CD4-positive, alpha-beta T cell (primary cell): Measurements from ENCODE around the gene SLC4A7. TPM values are rescaled to one million over a fixed set of nuclear protein-coding genes. Genes with fewer than 3 reads are reported as not detected.

ENCODE experiments used
- ATAC-seq: fragments of 200-7000 bp; cut with Tn5 transposase; one replicate; pipeline ENCODE4 v1.10.0; 2022; ENCODE audit warnings: mild to moderate bottlenecking; ENCODE audit not compliant: poor library complexity
- CTCF ChIA-PET: fragments of 350-600 bp; sonication (Branson Sonifier 250); formaldehyde crosslinking; loops from one replicate; lab custom pipeline; 2021; ENCODE audit warnings: antibody characterized with exemption, inconsistent platforms; lab: Charles Lee
- POLR2A ChIA-PET: fragments of 350-600 bp; sonication (Branson Sonifier 250); formaldehyde crosslinking; loops from one replicate; lab custom pipeline; 2021; ENCODE audit warnings: antibody characterized with exemption, inconsistent platforms; lab: Charles Lee
- DNase-seq, 14 experiments: peaks; one replicate each; pipeline ENCODE4 v3.0.0-alpha.2; 2013 to 2020; ENCODE audit warnings: mixed read lengths in 2 of 14
- H3K27ac ChIP-seq, 2 donors: one replicate each; pipeline versions ENCODE4 v1.5.1 to v1.7.0; 2013; ENCODE audit warnings: low read length in 2 of 2, low read depth in 1 of 2, mild to moderate bottlenecking in 1 of 2
- H3K27me3 ChIP-seq, 2 experiments: 1 replicate in 1 of 2; 2 replicates in 1 of 2; pipeline versions ENCODE4 v1.6.1 to v1.7.0; 2013; ENCODE audit warnings: low read length in 2 of 2, control low read depth in 1 of 2, mild to moderate bottlenecking in 1 of 2, moderate library complexity in 1 of 2; ENCODE audit not compliant: insufficient read depth in 2 of 2, control insufficient read depth in 1 of 2
- H3K36me3 ChIP-seq: one replicate; pipeline ENCODE4 v1.6.1; 2013; ENCODE audit warnings: low read length, control low read depth; ENCODE audit not compliant: insufficient read depth
- H3K4me1 ChIP-seq: one replicate; pipeline ENCODE4 v1.6.1; 2013; ENCODE audit warnings: low read length, control low read depth; ENCODE audit not compliant: insufficient read depth
- H3K4me3 ChIP-seq: one replicate; pipeline ENCODE4 v1.5.1; 2013; ENCODE audit warnings: mild to moderate bottlenecking, low read length, moderate library complexity
- H3K9me3 ChIP-seq, 2 experiments: 1 replicate in 1 of 2; 2 replicates in 1 of 2; pipeline versions ENCODE4 v1.6.1 to v1.7.0; 2013; ENCODE audit warnings: low read length in 2 of 2, mild to moderate bottlenecking in 2 of 2, control low read depth in 1 of 2, moderate library complexity in 1 of 2; ENCODE audit not compliant: control insufficient read depth in 1 of 2, insufficient read depth in 1 of 2
- H3K27ac Mint-ChIP-seq: one replicate; pipeline ENCODE4 v1.8.0; 2020; ENCODE audit warnings: mixed read lengths
- H3K27me3 Mint-ChIP-seq: one replicate; pipeline ENCODE4 v1.8.0; 2021; ENCODE audit warnings: mixed read lengths
- H3K36me3 Mint-ChIP-seq: one replicate; pipeline ENCODE4 v1.8.0; 2021; ENCODE audit warnings: low read depth, mixed read lengths
- H3K4me1 Mint-ChIP-seq: one replicate; pipeline ENCODE4 v1.8.0; 2021; ENCODE audit warnings: low read depth, mixed read lengths
- H3K4me3 Mint-ChIP-seq: one replicate; pipeline ENCODE4 v1.8.0; 2020; ENCODE audit warnings: mild to moderate bottlenecking, mixed read lengths
- H3K9me3 Mint-ChIP-seq: one replicate; pipeline ENCODE4 v1.8.0; 2020; ENCODE audit warnings: mixed read lengths
- CTCF ChIP-seq: fragments of 200-600 bp; IDR thresholded peaks from one replicate; pipeline ENCODE4 v1.8.0; 2022; ENCODE audit warnings: antibody characterized with exemption, mild to moderate bottlenecking
- intact Hi-C, 2 experiments: fragments of 100-400 bp; cut with DNase I in 1 of 2; cut with micrococcal nuclease in 1 of 2; formaldehyde crosslinking; loops; one replicate each; pipeline versions ENCODE4 v1.15.1 to v1.9.0; 2023 to 2025; cut with DNase I, micrococcal nuclease
- total RNA-seq, 174 experiments: library from RNA in 2 of 174; stranded (reverse) in 2 of 174; gene quantifications; one replicate each; pipeline ENCODE4 v1.2.3 and lab custom pipeline; 2021 to 2026

The SLC4A7 gene
- total RNA-seq, 2 experiments from 2014 or later = 37.0 to 38.3 TPM

GRCh38 chr3:27384191-27384590 is 100.0 kb downstream of the SLC4A7 start:
- DNase-seq = no peak
- H3K4me3 Mint-ChIP-seq = no peak overlapping the region
- peaks cover 76% of the 10 kb centered on the region for H3K36me3 Mint-ChIP-seq
- no peaks in the 10 kb centered on the region for H3K27me3 Mint-ChIP-seq
- CTCF ChIA-PET = no interaction called here
- Histone ChIP-seq H3K9me3 (no peaks in the 10 kb centered on the region), H3K4me1 (no peaks in the 10 kb centered on the region), H3K27ac (no peak overlapping the region), H3K4me3 (no peak overlapping the region), H3K36me3 (peaks cover 66% of the 10 kb centered on the region), H3K27me3 (no peaks in the 10 kb centered on the region)
- H3K27ac Mint-ChIP-seq = no peak overlapping the region
- POLR2A ChIA-PET = no interaction called here
- ATAC-seq = no peak
- no peaks in the 10 kb centered on the region for H3K4me1 Mint-ChIP-seq
- TF ChIP-seq CTCF = no peak
- H3K9me3 Mint-ChIP-seq = no peaks in the 10 kb centered on the region
- intact Hi-C loops = no loop called here

GRCh38 chr3:27380433-27381357 is 103.5 kb downstream of the SLC4A7 start:
- intact Hi-C loops = no loop called here
- H3K4me3 Mint-ChIP-seq = no peak overlapping the region
- no peaks in the 10 kb centered on the region for H3K27me3 Mint-ChIP-seq
- TF ChIP-seq CTCF = no peak
- ChIA-PET CTCF (interaction anchor here (1.2 kb wide), 1 partner anchor 23 kb away, joined by 3 read pairs; no protein-coding TSS in a partner anchor), POLR2A (interaction anchor here (2.9 kb wide), 1 partner anchor 11 kb away, joined by 8 read pairs; the partner anchor contains the start of gene NEK10)
- H3K36me3 ChIP-seq = peaks cover 68% of the 10 kb centered on the region
- no peak overlapping the region for H3K27ac Mint-ChIP-seq
- no peaks in the 10 kb centered on the region for H3K9me3 Mint-ChIP-seq
- DNase-seq (no peak), ATAC-seq (no peak)
- H3K4me1 ChIP-seq = no peaks in the 10 kb centered on the region
- no peak overlapping the region for H3K27ac ChIP-seq
- H3K9me3 ChIP-seq = no peaks in the 10 kb centered on the region
- no peaks in the 10 kb centered on the region for H3K27me3 ChIP-seq
- no peak overlapping the region for H3K4me3 ChIP-seq
- H3K4me1 Mint-ChIP-seq = no peaks in the 10 kb centered on the region
- H3K36me3 Mint-ChIP-seq = peaks cover 63% of the 10 kb centered on the region

- H3K4me1 ChIP-seq = no peaks in the 10 kb centered on the region
- H3K27ac Mint-ChIP-seq = peak overlapping the region; percentile 50
- H3K36me3 Mint-ChIP-seq = peaks cover 52% of the 10 kb centered on the region
- H3K27me3 ChIP-seq = no peaks in the 10 kb centered on the region
- H3K9me3 ChIP-seq = no peaks in the 10 kb centered on the region
- H3K9me3 Mint-ChIP-seq = no peaks in the 10 kb centered on the region
- CTCF ChIA-PET = interaction anchor here (1.1 kb wide), 1 partner anchor 17 kb away, joined by 3 read pairs; no protein-coding TSS in a partner anchor
- H3K36me3 ChIP-seq = peaks cover 48% of the 10 kb centered on the region
- no peaks in the 10 kb centered on the region for H3K4me1 Mint-ChIP-seq
- H3K4me3 ChIP-seq = no peak overlapping the region
- no peak for ATAC-seq
- intact Hi-C loops = no loop called here
- POLR2A ChIA-PET = no interaction called here
- no peak for TF ChIP-seq CTCF
- no peak overlapping the region for H3K4me3 Mint-ChIP-seq
- no peak overlapping the region for H3K27ac ChIP-seq
- DNase-seq = no peak
- no peaks in the 10 kb centered on the region for H3K27me3 Mint-ChIP-seq
Measured at GRCh38 chr3:27378331-27378730, 105.9 kb downstream of the SLC4A7 start.
